Measurements from ENCODE around the gene QRICH1.

Gene QRICH1

DNA sequence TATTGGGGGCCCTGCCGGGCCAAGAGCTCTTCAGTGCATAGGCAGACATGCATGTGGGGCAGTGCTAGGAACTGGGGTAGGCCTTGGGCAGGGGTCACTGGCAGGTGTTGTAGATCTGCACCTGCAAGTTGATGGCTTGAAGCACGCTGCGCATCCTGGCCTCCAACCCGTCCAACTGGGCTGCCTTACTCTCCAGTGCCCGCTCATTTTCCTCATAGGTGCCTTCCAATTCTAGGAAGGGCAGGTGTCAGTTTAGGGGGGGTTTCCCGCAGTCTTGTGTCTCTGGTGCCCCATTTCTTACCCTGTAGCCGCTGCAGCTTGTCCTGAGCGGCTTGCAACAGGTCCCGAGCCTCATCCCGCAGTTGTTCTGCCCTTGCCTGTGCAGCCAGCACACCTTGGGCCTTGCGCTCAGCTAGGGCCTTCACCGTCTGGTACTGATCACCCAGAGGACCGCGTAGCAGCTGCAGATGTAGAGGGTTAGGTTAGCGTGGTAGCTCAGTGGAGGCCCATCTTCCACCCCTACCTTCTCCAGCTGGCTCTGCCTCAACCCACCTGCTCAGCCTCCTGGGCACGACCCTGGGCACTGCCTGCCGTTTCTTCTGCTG is 27.4 kb upstream of the QRICH1 start:
- H3K27me3 ChIP-seq (ENCODE audit: low read length): no peaks in the 10 kb centered on the region
- 0 out of 2 replicates have a peak, but pooled peaks cover 3% of the 10 kb centered on the region for H3K36me3 ChIP-seq (ENCODE audit: low read length)
- H3K9me2 ChIP-seq (replicated peaks; ENCODE audit: insufficient read depth, low read length): no peaks in the 10 kb centered on the region
- H3K27ac ChIP-seq (ENCODE audit: low read depth, low read length): peak overlapping the region; percentile 59
- H2AFZ ChIP-seq (ENCODE audit: low read depth, low read length, severe bottlenecking): peak overlapping the region; percentile 67
- H3K9me3 ChIP-seq (ENCODE audit: insufficient read depth, low read length): no peaks in the 10 kb centered on the region
- peak overlapping the region; percentile 90 for H3K4me2 ChIP-seq (ENCODE audit: low read depth, low read length, poor library complexity, severe bottlenecking)
- H3K9ac ChIP-seq (ENCODE audit: low read length): peak overlapping the region; percentile 94
- peaks cover 15% of the 10 kb centered on the region for H3F3A ChIP-seq (ENCODE audit: insufficient read depth)
- TF ChIP-seq, protein P1, sequence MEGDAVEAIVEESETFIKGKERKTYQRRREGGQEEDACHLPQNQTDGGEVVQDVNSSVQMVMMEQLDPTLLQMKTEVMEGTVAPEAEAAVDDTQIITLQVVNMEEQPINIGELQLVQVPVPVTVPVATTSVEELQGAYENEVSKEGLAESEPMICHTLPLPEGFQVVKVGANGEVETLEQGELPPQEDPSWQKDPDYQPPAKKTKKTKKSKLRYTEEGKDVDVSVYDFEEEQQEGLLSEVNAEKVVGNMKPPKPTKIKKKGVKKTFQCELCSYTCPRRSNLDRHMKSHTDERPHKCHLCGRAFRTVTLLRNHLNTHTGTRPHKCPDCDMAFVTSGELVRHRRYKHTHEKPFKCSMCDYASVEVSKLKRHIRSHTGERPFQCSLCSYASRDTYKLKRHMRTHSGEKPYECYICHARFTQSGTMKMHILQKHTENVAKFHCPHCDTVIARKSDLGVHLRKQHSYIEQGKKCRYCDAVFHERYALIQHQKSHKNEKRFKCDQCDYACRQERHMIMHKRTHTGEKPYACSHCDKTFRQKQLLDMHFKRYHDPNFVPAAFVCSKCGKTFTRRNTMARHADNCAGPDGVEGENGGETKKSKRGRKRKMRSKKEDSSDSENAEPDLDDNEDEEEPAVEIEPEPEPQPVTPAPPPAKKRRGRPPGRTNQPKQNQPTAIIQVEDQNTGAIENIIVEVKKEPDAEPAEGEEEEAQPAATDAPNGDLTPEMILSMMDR (IDR thresholded peaks at IDR 0.05; ENCODE audit: insufficient read depth, low read length, poor library complexity, severe bottlenecking): no peak
- TF ChIP-seq EZH2phosphoT487 (conservative IDR thresholded peaks at IDR 0.05; ENCODE audit: low read length): no peak
- peak overlapping the region; percentile 72 for H3K4me3 ChIP-seq (ENCODE audit: insufficient read depth, low read length, poor library complexity, severe bottlenecking)
- peaks cover 9% of the 10 kb centered on the region; the same call in 1 of the 2 replicates for H3K79me2 ChIP-seq (ENCODE audit: insufficient read depth, low read length)
- no peaks in the 10 kb centered on the region for H4K20me1 ChIP-seq (ENCODE audit: low read depth, low read length)

DNA sequence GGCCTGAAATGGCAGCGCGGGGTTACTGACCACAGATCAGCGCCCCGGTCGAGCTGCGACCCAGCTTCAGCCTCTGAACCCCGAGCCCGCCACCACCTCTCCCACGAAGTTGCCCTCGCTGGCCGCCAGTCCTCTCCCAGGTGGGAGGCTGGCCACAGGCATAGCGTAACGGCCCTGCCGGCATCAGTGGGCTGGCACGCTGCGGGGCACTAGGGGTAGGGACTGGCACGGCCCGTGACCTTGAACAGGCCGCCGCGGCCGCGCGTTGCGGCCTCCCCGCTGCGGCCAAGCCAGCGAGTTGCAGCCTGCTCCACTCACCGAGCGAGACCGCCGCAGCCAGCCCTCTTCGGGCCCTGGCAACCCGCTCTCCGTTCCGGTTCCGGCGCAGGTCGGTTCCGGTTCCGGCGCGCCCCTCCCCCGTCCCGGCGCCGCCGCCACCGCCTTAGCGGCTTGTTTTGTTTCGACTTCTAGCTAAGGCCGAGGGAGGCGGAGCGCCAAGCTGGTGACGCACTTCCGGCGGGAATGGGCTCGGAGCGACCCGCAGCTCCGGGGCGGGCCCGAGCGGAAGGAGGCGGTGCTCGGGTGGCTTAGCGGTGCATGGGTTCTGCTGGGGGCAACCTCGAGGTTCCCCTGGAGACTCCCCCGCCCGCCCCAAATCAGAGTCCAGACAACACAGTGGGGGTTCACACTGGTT is 26.7 kb upstream of the QRICH1 start, which contains the start of gene USP19:
USP19 (minus strand) TSS at position 386 of the 694 bp plus-strand sequence. CDS start 1,678 bp downstream, outside the sequence.
- Histone ChIP-seq H4K20me1 (ENCODE audit: low read depth, low read length) (no peaks in the 10 kb centered on the region), H3K4me2 (ENCODE audit: low read depth, low read length, poor library complexity, severe bottlenecking) (peak within 1 kb of the TSS; percentile 90), H3F3A (ENCODE audit: insufficient read depth) (peaks cover 15% of the 10 kb centered on the region), H3K27me3 (ENCODE audit: low read length) (no peaks in the 10 kb centered on the region), H3K27ac (ENCODE audit: low read depth, low read length) (peak within 1 kb of the TSS; percentile 59), H3K36me3 (ENCODE audit: low read length) (0 out of 2 replicates have a peak, but pooled peaks cover 3% of the 10 kb centered on the region), H3K9me2 (replicated peaks; ENCODE audit: insufficient read depth, low read length) (no peaks in the 10 kb centered on the region), H2AFZ (ENCODE audit: low read depth, low read length, severe bottlenecking) (peak within 1 kb of the TSS; percentile 67), H3K9ac (ENCODE audit: low read length) (peak within 1 kb of the TSS; percentile 94), H3K9me3 (ENCODE audit: insufficient read depth, low read length) (no peaks in the 10 kb centered on the region), H3K4me3 (ENCODE audit: insufficient read depth, low read length, poor library complexity, severe bottlenecking) (peak within 1 kb of the TSS; percentile 72), H3K79me2 (ENCODE audit: insufficient read depth, low read length) (peaks cover 9% of the 10 kb centered on the region; the same call in 1 of the 2 replicates)
- no peak for TF ChIP-seq EZH2phosphoT487 (conservative IDR thresholded peaks at IDR 0.05; ENCODE audit: low read length)
- TF ChIP-seq, protein P1 (IDR thresholded peaks at IDR 0.05; ENCODE audit: insufficient read depth, low read length, poor library complexity, severe bottlenecking): no peak

GRCh38 chr3:49120096-49120437 is 26.2 kb upstream of the QRICH1 start:
- H3F3A ChIP-seq (ENCODE audit: insufficient read depth): peaks cover 15% of the 10 kb centered on the region
- TF ChIP-seq, protein P1 (IDR thresholded peaks at IDR 0.05; ENCODE audit: insufficient read depth, low read length, poor library complexity, severe bottlenecking): no peak
- TF ChIP-seq EZH2phosphoT487 (conservative IDR thresholded peaks at IDR 0.05; ENCODE audit: low read length): no peak
- 0 out of 2 replicates have a peak, but pooled peaks cover 3% of the 10 kb centered on the region for H3K36me3 ChIP-seq (ENCODE audit: low read length)
- peak overlapping the region; percentile 59 for H3K27ac ChIP-seq (ENCODE audit: low read depth, low read length)
- no peaks in the 10 kb centered on the region for H3K9me3 ChIP-seq (ENCODE audit: insufficient read depth, low read length)
- no peaks in the 10 kb centered on the region for H3K9me2 ChIP-seq (replicated peaks; ENCODE audit: insufficient read depth, low read length)
- peak overlapping the region; percentile 90 for H3K4me2 ChIP-seq (ENCODE audit: low read depth, low read length, poor library complexity, severe bottlenecking)
- peak overlapping the region; percentile 94 for H3K9ac ChIP-seq (ENCODE audit: low read length)
- H4K20me1 ChIP-seq (ENCODE audit: low read depth, low read length): no peaks in the 10 kb centered on the region
- no peaks in the 10 kb centered on the region for H3K27me3 ChIP-seq (ENCODE audit: low read length)
- peak overlapping the region; percentile 67 for H2AFZ ChIP-seq (ENCODE audit: low read depth, low read length, severe bottlenecking)
- peaks cover 9% of the 10 kb centered on the region; the same call in 1 of the 2 replicates for H3K79me2 ChIP-seq (ENCODE audit: insufficient read depth, low read length)
- peak overlapping the region; percentile 72 for H3K4me3 ChIP-seq (ENCODE audit: insufficient read depth, low read length, poor library complexity, severe bottlenecking)

Data from SU-DHL-6 (cell line).